ENCODE data around the gene FOXP1.

Gene FOXP1
- total RNA-seq = 122 to 201 (median 170) reads per million in 4 experiments

- DNase-seq = peak; percentile 53
Observed at GRCh38 chr3:71583566-71584393, at the start of gene FOXP1. FOXP1 (minus strand) TSS chr3:71583728; CDS start chr3:71198381, 385,347 bp downstream.

GRCh38 chr3:71629711-71630110 lies 46.2 kb upstream of the FOXP1 start:
- no peak for DNase-seq

DNA sequence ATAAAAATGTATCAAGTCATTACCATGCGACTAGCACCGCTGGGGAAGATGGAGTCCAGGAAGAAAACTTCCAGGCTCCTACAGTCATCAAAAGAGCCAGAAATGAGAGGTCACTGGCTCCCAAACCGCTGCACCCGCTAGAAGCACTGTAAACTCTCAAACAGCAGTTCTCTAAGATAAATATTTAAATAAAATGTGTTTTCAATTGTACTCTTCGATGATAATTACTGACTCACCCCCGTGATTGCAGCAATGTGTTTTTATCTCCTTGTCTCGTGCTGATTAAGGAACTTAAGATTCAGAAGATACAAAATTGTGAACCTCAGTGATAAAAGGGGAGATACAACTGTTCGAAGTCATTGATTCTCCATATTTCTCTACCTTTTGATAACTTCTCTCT lies 45.8 kb upstream of the FOXP1 start:
- DNase-seq = no peak

DNA sequence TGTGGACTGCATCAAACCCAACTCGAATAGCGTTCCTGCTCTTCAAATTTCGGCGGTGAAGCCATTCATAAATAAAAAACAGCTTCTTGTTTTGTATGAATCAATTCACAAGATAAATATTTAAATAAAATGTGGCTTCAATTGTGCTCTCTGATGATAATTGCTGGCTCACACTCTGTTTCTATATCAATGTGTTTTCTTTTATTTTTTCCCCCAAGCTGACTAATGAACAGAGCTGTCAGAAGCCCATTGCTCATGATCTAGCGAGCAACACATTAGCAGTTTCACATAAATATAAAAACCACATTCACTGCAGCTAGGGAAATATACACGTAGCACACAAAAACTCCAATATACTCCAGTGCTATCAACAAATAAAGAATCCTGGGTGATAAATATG lies 45.0 kb upstream of the FOXP1 start:
- no peak for DNase-seq

DNA sequence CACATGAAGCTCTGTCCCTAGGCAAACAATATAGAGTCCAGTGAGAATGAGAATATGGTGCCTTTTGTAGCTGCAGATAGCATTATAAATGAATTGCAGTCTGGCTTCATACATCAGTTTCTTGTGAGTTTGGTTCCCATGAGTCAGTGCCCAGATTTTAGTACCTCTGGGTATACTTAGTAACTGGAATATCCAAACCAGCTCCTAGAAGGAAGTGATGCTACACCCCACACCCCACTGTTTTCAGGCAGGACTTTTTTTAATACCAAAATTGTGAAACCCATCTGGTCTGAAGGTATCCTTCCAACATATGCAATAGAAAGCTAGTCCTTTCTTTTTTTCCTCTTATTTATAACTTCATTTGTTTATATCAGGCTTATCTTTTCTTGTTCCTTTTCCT lies 42.1 kb upstream of the FOXP1 start:
- DNase-seq = no peak

GRCh38 chr3:71621825-71622537 lies 38.5 kb upstream of the FOXP1 start:
- no peak for DNase-seq

GRCh38 chr3:71618538-71618937 lies 35.0 kb upstream of the FOXP1 start:
- no peak for DNase-seq

- no peak for DNase-seq
Observed at GRCh38 chr3:71616571-71617021, 33.1 kb upstream of the FOXP1 start.

GRCh38 chr3:71614869-71615268 lies 31.3 kb upstream of the FOXP1 start:
- no peak for DNase-seq

DNA sequence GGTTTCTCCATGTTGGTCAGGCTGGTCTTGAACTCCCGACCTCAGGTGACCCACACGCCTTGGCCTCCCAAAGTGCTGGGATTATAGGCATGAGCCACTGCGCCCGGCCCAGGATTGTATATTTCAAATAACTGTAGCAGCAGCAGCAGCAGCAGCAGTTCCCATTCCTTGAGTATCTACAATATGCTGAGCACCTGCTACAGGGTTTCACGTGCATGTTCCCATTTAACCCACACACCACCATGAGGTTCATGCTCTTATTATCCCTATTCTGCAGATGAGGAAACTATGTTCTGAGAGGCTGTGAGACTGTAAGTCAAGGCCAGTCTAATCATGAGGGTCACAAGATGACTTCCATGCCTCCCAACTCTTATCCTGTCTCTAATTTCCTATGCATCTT lies 30.9 kb upstream of the FOXP1 start:
- no peak for DNase-seq

DNA sequence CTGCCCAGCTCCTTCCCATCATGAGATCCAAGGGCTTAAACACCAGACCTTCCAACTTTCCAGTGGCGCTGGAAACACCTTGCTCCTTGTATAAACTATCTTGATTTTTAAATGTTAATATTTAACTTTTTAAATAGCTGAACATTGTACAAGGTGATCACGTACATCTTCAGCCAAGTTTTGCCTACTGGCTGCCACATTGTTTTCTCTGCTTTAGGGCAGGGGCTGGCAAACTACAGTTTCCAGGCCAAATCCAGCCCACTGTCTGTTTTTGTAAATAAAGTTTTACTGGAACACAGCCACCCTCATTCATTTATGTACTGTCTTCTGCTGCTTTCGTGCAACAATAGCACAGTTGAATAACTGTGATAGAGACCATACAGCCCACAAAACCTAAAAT lies 27.6 kb upstream of the FOXP1 start:
- DNase-seq = no peak

DNA sequence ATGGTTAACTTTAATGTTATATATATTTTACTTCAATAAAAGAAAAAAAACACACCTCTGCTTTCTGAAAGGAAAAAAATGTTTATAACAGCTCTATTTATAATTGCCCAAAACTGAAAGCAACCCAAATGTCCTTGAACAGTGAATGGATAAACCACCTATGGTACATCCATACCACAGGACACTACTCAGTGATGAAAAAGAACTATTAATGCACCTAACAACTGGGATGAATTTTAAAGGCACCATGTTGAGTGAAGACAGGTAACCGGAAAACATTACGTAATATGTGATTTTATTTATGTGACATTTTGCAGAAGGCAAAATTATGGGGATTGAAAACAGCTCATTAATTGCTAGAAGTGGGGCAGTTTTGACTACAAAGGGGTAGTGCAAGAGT lies 23.8 kb upstream of the FOXP1 start:
- DNase-seq = no peak

DNA sequence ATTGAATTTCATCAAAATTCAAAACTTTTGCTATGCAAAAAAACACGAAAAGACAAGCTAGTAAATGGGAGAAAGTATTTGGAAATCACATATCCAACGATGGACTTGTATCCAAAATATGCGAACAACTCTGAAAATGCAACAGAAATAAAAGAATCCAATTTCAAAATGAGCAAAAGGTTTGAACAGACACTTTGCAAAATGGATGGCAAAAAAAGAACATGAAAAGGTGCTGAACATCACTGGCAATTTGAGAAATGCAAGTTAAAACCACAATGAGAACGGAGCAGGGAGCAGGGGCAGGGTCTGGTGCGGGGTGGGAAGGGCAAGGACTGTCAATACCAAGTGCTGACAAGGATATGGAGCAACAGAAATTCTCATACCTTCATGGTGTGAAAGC lies 23.1 kb upstream of the FOXP1 start:
- no peak for DNase-seq

DNA sequence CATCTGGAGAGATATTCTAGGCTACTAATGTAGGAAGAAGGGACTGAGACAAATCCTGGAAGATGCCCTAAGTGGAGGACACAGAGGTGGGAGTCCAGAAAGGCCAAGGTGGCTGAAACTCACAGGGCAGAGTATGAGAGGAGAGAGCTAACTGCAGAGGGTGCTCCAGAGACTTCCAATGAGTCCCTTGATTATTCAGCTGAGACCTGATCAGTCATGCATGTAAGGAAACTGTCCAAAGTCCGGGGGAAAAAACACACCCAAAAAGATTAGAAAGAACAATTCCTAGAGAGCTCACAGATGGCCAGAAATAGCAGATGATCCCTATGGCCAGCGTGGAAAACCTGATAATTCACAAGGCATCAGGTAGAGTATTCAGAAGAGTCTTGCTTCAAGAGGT lies 18.7 kb upstream of the FOXP1 start:
- DNase-seq = no peak

- DNase-seq = no peak
Observed at GRCh38 chr3:71601811-71602210, 18.3 kb upstream of the FOXP1 start.

DNA sequence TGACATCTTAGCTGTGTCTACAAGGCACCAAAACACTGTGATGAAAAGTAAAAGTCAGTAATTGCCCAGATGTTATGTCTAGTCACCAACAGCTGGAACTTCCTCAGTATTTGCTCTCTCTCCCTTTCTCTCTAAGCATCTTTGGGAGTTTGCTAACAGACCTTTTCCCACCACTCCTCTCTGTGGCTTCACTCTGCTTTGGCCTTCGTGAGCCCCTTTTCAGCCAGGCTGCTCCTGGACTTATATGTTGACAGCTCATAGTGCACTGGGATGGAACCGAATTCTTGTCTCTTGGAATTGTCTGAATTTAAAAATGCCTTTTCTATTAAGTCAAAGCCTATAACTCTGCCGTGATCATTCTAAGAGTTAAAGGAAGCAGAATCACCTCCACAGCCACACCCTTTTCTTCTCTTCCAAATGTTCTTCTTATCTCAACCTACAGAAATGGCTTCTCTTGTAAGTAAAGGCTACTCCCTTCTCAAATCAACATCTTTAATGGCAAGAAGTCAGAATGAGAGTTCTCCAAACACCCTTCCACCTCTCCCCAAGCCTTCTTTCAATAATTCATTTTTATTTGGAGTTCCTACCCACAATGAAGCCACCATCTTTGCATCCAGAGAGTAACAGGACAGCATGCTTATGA lies 17.2 kb upstream of the FOXP1 start:
- no peak for DNase-seq

DNA sequence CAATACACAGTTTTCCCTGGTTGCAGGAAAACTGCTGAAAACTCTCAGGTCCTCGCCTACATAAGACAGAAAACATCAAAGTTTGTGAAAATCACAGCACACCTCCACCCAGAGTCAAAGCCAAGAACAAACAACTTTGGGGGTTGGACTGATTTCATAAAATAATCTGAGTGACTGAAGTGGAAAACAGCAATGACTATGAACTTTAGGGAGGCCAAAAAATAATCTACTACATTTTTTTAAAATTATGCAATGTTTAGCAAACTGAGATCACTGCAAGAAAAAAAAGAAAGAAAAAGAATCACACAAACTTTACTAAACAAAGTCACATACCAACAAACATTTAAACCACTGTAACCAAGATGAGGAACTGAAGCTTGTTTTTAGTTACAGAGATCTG lies 15.9 kb upstream of the FOXP1 start:
- no peak for DNase-seq

- DNase-seq = no peak
Observed at GRCh38 chr3:71598292-71598691, 14.8 kb upstream of the FOXP1 start.

- DNase-seq = no peak
Observed at GRCh38 chr3:71597286-71597685, 13.8 kb upstream of the FOXP1 start.

DNA sequence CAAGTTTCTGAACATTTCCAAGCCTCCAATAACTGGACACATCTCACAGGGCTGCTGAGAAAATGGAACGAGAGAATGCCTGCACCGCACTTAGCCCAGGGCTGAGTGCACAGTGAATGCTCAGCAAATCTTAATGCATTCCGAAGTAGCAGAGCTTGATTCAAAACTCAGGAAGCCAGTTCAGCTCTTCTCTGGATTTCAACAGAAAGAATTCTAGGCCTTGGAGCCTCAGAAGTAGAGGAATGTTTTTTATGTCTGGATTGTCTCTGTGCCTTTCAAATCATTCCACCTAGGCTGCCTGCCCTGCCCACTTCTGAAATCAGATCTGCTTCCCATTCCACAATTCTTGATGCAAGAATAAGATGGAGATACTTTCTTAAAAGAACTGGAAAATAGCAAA lies 9.6 kb upstream of the FOXP1 start:
- DNase-seq = no peak

DNA sequence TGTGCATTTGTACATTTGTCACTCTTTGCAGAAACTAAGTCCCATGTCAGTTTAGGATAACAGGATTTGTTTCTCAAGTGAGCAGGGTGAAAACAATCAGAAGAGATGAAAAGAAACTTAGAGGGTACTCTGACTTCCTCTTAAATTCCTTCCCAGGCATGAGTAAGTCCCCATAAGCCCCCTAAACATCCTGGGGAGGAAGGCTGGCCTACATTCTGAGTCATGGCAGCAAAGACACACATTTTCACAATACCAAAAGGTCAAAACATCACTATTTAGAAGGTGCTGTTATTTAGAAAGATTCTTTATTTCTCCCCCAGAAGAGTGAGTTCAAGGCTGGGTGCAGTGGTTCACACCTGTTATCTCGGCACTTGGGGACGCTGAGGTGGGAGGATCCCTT lies 7.6 kb upstream of the FOXP1 start:
- DNase-seq = no peak

DNA sequence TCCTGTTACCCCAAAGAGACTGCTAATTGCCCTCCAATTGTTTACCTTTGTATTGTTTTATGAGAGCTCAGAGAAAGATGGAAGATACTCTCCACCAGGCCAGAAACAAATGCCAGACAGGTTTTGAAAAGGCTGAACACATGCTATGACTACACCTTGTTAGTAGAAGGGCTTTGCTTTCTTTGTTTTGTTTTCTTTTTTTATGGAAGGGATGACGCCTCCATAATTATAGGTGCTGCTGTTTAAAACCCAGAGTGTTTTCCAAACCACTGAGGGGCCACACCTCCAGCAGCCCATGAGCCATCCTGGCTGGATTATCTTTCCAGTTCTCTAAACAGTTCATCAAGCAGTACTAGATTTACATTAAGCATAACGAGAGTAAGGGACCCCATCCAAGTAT lies 5.6 kb upstream of the FOXP1 start:
- no peak for DNase-seq

- DNase-seq = no peak
Observed at GRCh38 chr3:71587958-71588357, 4.4 kb upstream of the FOXP1 start.

DNA sequence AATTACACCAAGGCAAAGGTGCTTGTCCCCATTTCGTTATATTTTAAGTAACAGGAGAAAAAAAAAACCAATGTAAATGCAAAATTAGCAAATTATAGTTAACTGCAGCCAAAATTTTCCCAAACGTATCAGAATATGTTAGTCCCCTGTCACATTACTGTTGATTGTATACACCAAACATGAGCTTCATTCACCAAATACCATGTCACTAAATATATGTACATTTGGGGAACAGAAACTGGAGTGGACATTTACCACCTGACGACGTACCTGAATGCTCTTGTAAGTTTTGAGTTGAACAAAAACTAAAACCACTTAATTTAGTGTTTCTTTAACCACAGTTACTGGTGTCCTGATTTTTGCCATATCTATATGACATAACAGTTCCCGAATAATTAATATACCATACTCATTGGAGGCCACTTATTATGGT lies 3.3 kb upstream of the FOXP1 start:
- no peak for DNase-seq

Data from effector CD8-positive, alpha-beta T cell (primary cell).